Activated T-helper 2 cell treated with anti-CD3 and anti-CD28 coated beads, Interferon-gamma antibody, Interleukin-2, Interleukin-4, amounts not matched to agents 10 μg/mL and 5 μg/mL and 100 μg/mL, durations not matched to agents 14 hours and 24 hours and 36 hours (primary cell): ENCODE measurements around the gene SPAG17. TPM values are rescaled to one million over a fixed set of nuclear protein-coding genes. Genes with fewer than 3 reads are reported as not detected.

Experiments
- DNase-seq: peaks from one replicate; pipeline ENCODE4 v3.0.0; 2021; ENCODE audit warnings: low spot score
- H3K27ac Mint-ChIP-seq: one replicate; pipeline ENCODE4 v1.8.0; 2021; ENCODE audit warnings: mixed read lengths
- H3K27me3 Mint-ChIP-seq: one replicate; pipeline ENCODE4 v1.8.0; 2021; ENCODE audit warnings: low read depth, mixed read lengths
- H3K36me3 Mint-ChIP-seq: one replicate; pipeline ENCODE4 v1.8.0; 2021; ENCODE audit warnings: low read depth, mixed read lengths
- H3K4me1 Mint-ChIP-seq: one replicate; pipeline ENCODE4 v1.8.0; 2021; ENCODE audit warnings: low read depth, mixed read lengths
- H3K4me3 Mint-ChIP-seq: one replicate; pipeline ENCODE4 v1.8.0; 2021; ENCODE audit warnings: low read depth, mild to moderate bottlenecking, moderate library complexity, mixed read lengths
- H3K9me3 Mint-ChIP-seq: one replicate; pipeline ENCODE4 v1.8.0; 2021; ENCODE audit warnings: mixed read lengths
- intact Hi-C: fragments of 100-400 bp; cut with micrococcal nuclease; formaldehyde crosslinking; loops from one replicate; pipeline ENCODE4 v1.15.1; 2023
- total RNA-seq: library from RNA; stranded (reverse); gene quantifications from 2 replicates; pipeline ENCODE4 v1.2.3, GENCODE V29; 2022

SPAG17 gene
- total RNA-seq, 1 donor from 2014 or later = not detected

DNA sequence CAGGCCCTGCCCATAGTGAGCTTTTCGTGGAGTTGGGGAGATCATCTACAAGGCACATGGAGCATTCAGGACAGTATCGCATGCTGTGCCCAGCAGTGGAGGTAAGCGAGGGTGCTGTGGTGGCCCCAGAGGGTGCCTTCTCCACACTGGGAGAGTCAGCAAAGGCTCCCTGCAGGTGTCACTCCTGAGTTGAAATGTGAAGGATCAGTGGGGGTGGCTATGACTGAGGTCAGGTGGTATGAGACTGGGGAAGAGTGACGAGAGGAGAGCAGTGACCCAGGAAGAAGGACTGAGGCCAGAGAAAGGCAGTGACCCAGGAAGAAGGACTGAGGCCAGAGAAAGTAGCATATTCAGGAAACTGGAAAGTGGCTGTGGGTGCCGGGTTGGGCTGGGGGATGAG is 53.0 kb downstream of the SPAG17 start:
- intact Hi-C loops = loop anchor here (10.0 kb wide), 1 partner anchor 57 kb away; no protein-coding TSS in a partner anchor
- Mint-ChIP-seq H3K27me3 (peaks cover 11% of the 10 kb centered on the region), H3K27ac (no peak overlapping the region), H3K9me3 (no peaks in the 10 kb centered on the region), H3K36me3 (no peaks in the 10 kb centered on the region), H3K4me1 (peaks cover 7% of the 10 kb centered on the region), H3K4me3 (no peak overlapping the region)
- no peak for DNase-seq

DNA sequence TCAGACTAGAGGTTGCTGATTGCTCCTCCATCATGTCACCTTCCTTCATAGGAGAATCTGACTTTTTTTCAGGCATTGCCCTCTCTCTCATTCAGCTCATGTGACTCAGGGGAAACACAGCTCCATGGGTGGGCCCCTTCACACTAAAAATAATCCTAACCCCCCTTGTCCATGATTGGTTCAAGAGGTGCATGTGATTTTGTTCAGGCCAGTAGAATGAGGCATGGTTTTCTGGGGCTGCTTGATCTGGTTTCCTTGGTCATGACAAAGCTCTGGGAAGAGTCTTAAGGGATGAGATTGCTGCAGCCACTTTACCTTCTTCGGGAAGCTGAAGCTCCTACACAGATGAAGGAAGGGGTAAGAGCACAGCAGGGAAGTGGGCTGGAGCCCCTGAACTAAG is 56.3 kb downstream of the SPAG17 start:
- intact Hi-C loops = no loop called here
- Mint-ChIP-seq H3K9me3 (no peaks in the 10 kb centered on the region), H3K4me1 (no peaks in the 10 kb centered on the region), H3K4me3 (no peak overlapping the region), H3K36me3 (no peaks in the 10 kb centered on the region), H3K27ac (no peak overlapping the region), H3K27me3 (peaks cover 2% of the 10 kb centered on the region)
- DNase-seq = no peak

DNA sequence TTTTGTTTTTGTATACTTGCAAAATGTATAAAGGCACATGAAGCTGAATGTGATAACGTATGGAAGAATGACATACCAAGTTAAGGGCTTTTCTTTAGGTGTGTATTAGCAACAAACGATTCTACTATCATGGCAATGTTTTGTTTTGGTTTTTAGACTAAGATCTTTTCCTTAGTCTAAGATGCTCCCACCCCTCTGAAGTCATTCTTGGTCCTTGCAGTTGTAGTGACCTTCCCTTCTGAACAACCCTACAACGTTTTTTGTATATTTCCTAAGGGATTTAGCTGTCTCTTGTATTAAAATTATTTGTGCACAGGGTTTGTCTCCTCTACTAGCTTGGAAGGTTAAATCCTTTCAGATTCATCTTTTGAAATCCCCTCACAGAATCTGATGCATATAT is 61.0 kb downstream of the SPAG17 start:
- no peak for DNase-seq
- Mint-ChIP-seq H3K27me3 (no peaks in the 10 kb centered on the region), H3K9me3 (no peaks in the 10 kb centered on the region), H3K4me1 (no peaks in the 10 kb centered on the region), H3K27ac (no peak overlapping the region), H3K4me3 (no peak overlapping the region), H3K36me3 (no peaks in the 10 kb centered on the region)
- intact Hi-C loops = no loop called here

DNA sequence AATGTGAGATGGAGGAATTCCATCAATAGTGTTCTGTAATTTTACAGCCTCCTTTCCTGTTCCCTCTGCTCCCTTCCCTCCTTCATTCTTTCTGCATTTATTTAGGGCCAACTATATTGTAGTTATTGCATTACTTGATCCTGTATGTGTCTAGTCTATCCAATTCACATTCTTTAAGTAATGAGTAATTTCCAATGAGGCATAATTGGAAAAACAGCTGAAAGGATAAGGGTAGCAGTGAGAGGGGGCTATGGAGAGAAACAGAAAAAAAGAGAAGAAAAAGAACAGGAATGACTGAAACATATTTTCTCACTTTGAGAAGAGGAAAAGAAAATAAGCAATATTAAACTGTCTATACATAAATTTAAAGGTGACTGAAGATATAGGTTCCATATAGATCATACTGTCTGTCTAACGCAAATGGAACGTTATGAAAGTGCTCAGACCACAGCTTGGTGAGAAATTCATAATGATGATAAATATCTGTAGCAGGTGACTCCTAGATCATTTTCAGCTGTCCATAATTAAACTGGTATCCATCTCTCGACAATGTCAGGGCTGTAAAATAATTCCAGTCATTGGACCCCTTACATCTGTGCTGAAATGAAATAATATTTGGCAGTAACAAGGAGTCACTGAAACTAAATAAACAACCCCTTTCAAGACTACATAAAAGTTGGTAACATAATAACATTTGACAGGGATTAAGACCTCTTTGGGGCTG is 61.8 kb downstream of the SPAG17 start:
- H3K36me3 Mint-ChIP-seq = no peaks in the 10 kb centered on the region
- no peaks in the 10 kb centered on the region for H3K9me3 Mint-ChIP-seq
- H3K27ac Mint-ChIP-seq = no peak overlapping the region
- no peaks in the 10 kb centered on the region for H3K27me3 Mint-ChIP-seq
- intact Hi-C loops = no loop called here
- no peak for DNase-seq
- no peaks in the 10 kb centered on the region for H3K4me1 Mint-ChIP-seq
- no peak overlapping the region for H3K4me3 Mint-ChIP-seq

DNA sequence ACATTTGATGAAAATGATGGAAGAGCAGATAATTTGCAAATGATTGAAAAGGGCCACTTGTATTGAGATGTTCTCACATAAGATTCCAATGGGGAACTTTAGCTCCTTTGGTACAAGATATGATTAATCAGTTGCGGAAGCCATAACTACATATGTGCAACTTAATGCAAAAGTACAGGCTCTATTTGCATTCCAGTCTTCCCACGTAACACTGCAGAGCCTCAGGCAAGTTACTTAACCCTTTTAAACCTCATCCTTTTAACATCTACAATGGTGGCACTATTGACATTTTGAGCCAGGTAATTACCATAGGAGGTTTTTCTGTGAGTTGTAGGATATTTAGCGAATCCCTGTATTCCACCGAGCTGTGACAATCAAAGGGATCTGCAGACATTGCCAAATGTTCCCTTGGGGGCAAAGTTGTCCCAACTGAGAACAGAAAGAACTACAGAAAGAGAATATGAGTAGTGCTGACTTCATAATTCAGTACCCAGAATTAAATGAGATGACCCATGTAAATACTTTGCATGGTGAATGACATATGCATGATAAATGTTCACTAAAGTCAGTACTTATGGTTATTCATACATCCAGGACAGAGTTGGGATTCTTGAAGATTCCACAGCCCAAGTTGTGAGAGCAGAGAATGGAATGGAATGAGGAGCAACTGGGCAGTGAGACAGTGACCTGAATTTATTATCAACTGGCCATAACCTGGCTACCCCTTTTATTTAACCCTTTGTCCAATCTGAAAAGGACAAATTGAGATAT is 62.6 kb downstream of the SPAG17 start:
- DNase-seq = no peak
- Mint-ChIP-seq H3K4me3 (no peak overlapping the region), H3K27me3 (no peaks in the 10 kb centered on the region), H3K9me3 (no peaks in the 10 kb centered on the region), H3K27ac (no peak overlapping the region), H3K36me3 (no peaks in the 10 kb centered on the region), H3K4me1 (no peaks in the 10 kb centered on the region)
- intact Hi-C loops = no loop called here

DNA sequence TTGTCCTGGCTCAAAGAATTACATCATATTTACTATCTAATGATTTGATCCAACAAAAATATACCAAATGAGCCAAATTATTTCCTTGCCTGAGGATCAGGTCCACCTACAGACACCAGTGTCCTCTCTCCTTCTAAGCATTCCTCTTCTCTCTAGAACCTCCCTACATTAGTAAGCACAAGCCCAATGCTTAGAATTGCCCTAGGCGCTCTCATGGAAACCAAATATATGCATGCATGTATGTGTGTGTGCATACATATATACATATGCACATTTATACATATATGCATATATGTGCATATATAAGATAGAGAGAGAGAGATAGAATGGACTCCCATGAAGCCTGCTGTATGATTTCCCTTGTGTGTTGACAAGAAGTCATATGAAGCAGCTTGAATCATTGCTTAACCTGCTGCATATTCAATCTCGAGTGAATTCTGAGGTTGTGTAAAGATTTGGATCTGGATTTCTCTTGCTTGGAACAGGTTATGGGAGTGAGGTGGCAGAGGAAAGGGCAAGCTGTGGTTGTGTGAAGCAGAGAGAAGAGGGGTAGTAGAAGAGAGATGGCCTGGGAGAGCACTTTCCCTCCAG is 66.1 kb downstream of the SPAG17 start:
- no peak for DNase-seq
- H3K27ac Mint-ChIP-seq = no peak overlapping the region
- H3K36me3 Mint-ChIP-seq = no peaks in the 10 kb centered on the region
- H3K9me3 Mint-ChIP-seq = no peaks in the 10 kb centered on the region
- intact Hi-C loops = no loop called here
- no peaks in the 10 kb centered on the region for H3K4me1 Mint-ChIP-seq
- H3K4me3 Mint-ChIP-seq = no peak overlapping the region
- no peaks in the 10 kb centered on the region for H3K27me3 Mint-ChIP-seq

DNA sequence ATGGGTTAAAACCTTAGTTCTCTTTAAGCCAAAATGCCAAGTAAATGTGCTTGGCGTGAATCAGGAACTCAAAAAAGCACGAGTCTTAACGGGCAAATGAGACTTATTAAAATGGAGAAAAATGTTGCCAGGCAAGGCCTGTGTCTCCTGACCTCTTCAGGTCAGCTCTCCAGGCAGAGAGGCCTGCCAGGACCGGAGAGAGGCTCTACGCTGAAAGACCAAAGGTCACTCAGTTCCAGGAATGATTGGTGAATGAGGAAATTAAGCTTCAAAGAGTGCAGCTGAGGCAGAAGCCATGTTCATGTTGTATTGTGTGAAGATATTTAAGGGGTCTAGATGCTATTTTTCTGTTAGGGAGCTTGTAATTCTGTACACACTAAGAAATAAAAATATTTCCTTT is 66.6 kb downstream of the SPAG17 start:
- intact Hi-C loops = no loop called here
- no peak overlapping the region for H3K27ac Mint-ChIP-seq
- no peak overlapping the region for H3K4me3 Mint-ChIP-seq
- no peaks in the 10 kb centered on the region for H3K36me3 Mint-ChIP-seq
- no peaks in the 10 kb centered on the region for H3K4me1 Mint-ChIP-seq
- no peaks in the 10 kb centered on the region for H3K9me3 Mint-ChIP-seq
- peaks cover 1% of the 10 kb centered on the region for H3K27me3 Mint-ChIP-seq
- no peak for DNase-seq

DNA sequence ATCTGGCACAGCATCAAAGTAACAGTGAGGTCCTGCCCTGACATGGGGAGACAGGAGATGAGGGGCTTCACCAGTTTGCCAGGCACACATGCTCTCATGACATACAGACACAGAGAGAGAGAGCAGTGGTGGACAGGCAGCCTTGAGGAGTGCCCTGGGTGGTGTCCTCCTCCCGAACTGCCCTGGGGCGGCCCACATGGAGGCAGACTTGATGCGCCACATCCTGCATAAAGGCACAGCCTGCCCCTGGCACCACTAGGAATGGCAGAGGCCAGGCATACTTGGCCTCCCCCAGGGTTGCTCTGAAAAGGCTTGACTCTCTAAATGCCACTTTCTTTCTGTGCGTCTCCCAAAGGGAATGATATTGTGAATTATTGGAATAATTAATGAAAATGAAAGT is 67.5 kb downstream of the SPAG17 start:
- peaks cover 1% of the 10 kb centered on the region for H3K27me3 Mint-ChIP-seq
- intact Hi-C loops = no loop called here
- H3K4me3 Mint-ChIP-seq = no peak overlapping the region
- no peaks in the 10 kb centered on the region for H3K4me1 Mint-ChIP-seq
- H3K36me3 Mint-ChIP-seq = no peaks in the 10 kb centered on the region
- H3K27ac Mint-ChIP-seq = no peak overlapping the region
- no peaks in the 10 kb centered on the region for H3K9me3 Mint-ChIP-seq
- DNase-seq = no peak

DNA sequence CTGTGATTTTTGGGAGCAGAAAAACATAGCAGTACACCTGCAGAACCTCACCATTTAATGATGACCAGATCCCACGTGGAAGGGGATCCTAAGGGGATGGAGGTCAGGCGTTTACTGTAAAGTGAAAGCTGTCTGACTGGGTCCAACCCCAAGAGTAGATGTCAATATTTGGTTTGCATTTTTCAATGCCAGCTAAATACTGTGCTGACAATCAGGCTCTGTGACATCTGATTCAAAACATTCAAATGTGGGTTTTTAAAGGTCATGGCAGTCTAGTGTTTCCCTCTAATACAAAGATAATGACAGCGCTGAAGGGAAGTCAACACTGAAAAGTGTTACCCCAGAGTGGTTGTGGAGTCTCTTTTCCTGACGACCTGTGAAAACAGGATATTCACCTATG is 68.1 kb downstream of the SPAG17 start:
- Mint-ChIP-seq H3K4me1 (no peaks in the 10 kb centered on the region), H3K27me3 (peaks cover 1% of the 10 kb centered on the region), H3K27ac (no peak overlapping the region), H3K4me3 (no peak overlapping the region), H3K36me3 (no peaks in the 10 kb centered on the region), H3K9me3 (no peaks in the 10 kb centered on the region)
- intact Hi-C loops = no loop called here
- no peak for DNase-seq

DNA sequence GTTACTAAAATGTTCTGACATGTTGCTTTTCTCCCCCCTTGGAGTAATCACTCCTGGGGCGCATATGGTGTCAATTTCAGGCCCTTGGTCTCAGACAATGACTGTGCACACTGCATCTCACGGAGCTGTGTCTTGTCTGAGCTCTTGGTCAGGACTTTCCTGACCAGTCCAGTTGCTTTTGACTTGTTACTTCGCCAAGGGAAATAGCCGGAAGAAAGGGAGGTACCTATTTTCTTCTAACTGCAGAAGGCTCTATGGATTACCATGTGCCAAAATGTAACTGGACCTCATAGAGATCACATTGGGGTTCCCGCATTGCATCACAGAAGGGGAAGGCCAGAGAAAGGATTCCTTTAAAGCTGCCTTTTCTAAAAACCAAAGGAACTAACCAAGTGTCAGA is 68.6 kb downstream of the SPAG17 start:
- Mint-ChIP-seq H3K27ac (no peak overlapping the region), H3K4me3 (no peak overlapping the region), H3K27me3 (peaks cover 1% of the 10 kb centered on the region), H3K4me1 (no peaks in the 10 kb centered on the region), H3K9me3 (no peaks in the 10 kb centered on the region), H3K36me3 (no peaks in the 10 kb centered on the region)
- no peak for DNase-seq
- intact Hi-C loops = no loop called here

DNA sequence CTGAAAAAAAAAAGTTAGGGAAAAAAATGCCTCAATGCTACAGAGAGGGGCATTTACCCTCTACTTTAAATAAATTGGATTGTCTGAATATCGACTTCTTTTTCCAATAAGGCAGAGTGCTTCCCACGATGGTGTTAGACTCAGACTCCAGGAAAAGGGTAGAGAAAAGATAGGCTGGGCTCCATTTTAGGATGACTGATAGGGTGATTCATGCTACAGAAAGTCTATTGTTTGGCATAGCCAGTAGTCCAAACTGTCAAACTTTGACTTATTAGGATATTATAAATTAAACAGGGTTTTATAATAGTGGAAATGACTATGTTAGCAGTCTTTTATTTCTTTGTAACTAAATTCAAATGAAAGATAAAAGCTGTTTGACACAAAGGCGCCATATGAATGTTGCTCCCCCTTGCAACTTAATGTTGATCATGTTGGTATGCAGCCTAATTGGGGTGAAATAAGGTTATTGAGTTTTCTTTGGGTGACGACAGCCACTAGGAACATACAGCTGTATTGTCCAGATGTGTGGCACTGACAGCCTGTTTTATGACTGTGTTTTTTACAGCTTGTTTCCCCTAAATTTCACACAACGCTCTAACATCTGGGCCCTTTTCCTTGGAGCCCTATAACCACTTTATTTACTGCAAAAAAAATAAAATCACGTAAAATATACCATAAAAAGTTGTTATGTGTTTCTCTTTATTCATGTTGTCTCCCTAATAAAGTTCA is 69.3 kb downstream of the SPAG17 start:
- Mint-ChIP-seq H3K4me1 (no peaks in the 10 kb centered on the region), H3K36me3 (no peaks in the 10 kb centered on the region), H3K27ac (no peak overlapping the region), H3K4me3 (no peak overlapping the region), H3K9me3 (no peaks in the 10 kb centered on the region), H3K27me3 (peaks cover 1% of the 10 kb centered on the region)
- intact Hi-C loops = no loop called here
- DNase-seq = no peak

DNA sequence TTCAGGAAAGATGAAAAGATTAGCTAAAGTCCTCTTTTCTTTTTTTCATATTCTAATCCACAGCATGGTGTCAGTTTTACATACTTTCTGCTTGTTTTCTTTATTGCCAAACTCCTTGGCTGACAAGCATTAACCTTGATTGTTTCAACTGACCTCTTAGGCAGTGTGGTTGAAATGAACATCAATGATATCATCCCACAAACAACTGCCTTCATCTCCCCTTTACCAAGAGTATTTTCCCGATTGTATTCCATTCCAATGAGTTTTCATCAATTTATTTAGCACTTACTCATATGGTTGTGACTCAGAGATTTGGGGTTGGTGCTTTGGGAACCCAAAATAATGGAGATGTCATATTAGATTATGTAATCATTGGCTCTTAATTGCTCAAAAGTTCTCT is 71.8 kb downstream of the SPAG17 start:
- Mint-ChIP-seq H3K4me3 (no peak overlapping the region), H3K27ac (no peak overlapping the region), H3K4me1 (no peaks in the 10 kb centered on the region), H3K36me3 (no peaks in the 10 kb centered on the region), H3K9me3 (no peaks in the 10 kb centered on the region), H3K27me3 (peaks cover 1% of the 10 kb centered on the region)
- intact Hi-C loops = no loop called here
- no peak for DNase-seq

DNA sequence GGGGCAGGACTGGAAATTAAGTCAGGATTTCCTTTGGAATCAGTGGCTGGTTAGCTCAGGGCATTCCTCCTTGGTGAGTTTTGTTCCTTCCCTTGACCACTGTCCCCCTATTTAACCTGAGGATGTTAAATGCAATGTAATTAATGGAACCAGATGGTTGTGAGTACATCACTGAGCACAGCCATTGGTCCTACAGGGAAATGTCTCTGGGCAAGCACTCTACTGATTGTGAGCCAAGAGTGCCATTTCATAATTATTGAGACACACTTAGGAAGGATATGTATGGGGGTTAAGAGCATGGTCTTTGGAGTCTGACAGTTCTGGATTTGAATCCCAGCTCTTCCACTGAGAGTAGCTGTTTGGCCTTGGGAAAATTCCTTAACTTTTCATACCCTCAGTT is 74.4 kb downstream of the SPAG17 start:
- no peaks in the 10 kb centered on the region for H3K4me1 Mint-ChIP-seq
- DNase-seq = no peak
- H3K27ac Mint-ChIP-seq = no peak overlapping the region
- intact Hi-C loops = no loop called here
- no peaks in the 10 kb centered on the region for H3K9me3 Mint-ChIP-seq
- no peaks in the 10 kb centered on the region for H3K36me3 Mint-ChIP-seq
- no peak overlapping the region for H3K4me3 Mint-ChIP-seq
- peaks cover 1% of the 10 kb centered on the region for H3K27me3 Mint-ChIP-seq
